Neural crest cell (in vitro differentiated cells): ENCODE measurements around the gene TMEM47. TPM values are rescaled to one million over a fixed set of nuclear protein-coding genes. Genes with fewer than 3 reads are reported as not detected.

ENCODE experiments used
- DNase-seq: peaks from one replicate; pipeline ENCODE4 v3.0.0; 2021; ENCODE audit warnings: low read depth, mixed read lengths, low spot score
- H3K27ac Mint-ChIP-seq: one replicate; pipeline ENCODE4 v1.8.0; 2021; ENCODE audit warnings: mild to moderate bottlenecking, mixed read lengths; ENCODE audit not compliant: unreplicated experiment
- H3K27me3 Mint-ChIP-seq: 2 replicates; pipeline ENCODE4 v1.8.0; 2021; ENCODE audit warnings: low read depth, mild to moderate bottlenecking, mixed read lengths
- H3K36me3 Mint-ChIP-seq: 2 replicates; pipeline ENCODE4 v1.8.0; 2021; ENCODE audit warnings: low read depth, mild to moderate bottlenecking, mixed read lengths
- H3K4me1 Mint-ChIP-seq: 2 replicates; pipeline ENCODE4 v1.8.0; 2021; ENCODE audit warnings: mixed read lengths
- H3K4me3 Mint-ChIP-seq: one replicate; pipeline ENCODE4 v1.8.0; 2021; ENCODE audit warnings: mild to moderate bottlenecking, mixed read lengths
- H3K9me3 Mint-ChIP-seq: 2 replicates; pipeline ENCODE4 v1.8.0; 2021; ENCODE audit warnings: mixed read lengths
- total RNA-seq: library from RNA; stranded (reverse); gene quantifications from 2 replicates; pipeline ENCODE4 v1.2.1, GENCODE V29; 2021
- TF ChIP-seq, protein P1 (sequence below): fragments of 200-600 bp; sonication (generic); conservative IDR thresholded peaks from 2 replicates; pipeline ENCODE4 v1.5.0; 2021; ENCODE audit warnings: antibody characterized with exemption, mild to moderate bottlenecking

TMEM47 gene
- total RNA-seq, 1 donor from 2014 or later = 45.4 TPM

DNA sequence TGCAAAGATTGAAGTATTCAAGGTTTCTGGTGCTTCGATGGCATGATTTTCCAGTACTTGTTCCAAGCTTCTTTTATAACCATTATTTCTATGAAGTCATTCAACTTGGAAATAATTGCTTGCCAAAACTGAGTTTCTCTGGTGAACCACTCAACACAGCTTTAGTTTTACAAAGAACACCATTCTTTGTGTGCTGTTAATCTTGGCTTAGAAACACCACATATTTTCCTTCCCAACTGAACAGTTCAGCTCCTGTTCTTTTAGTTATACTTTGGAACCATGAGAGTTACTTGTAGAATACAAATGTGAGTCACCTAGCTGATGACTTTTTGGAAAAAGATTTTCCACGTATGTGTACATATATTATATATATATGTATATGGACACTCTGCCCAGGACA lies 32.7 kb downstream of the TMEM47 start:
- H3K4me1 Mint-ChIP-seq = peaks cover 22% of the 10 kb centered on the region
- H3K4me3 Mint-ChIP-seq = no peak overlapping the region
- no peaks in the 10 kb centered on the region for H3K36me3 Mint-ChIP-seq
- no peaks in the 10 kb centered on the region for H3K27me3 Mint-ChIP-seq
- DNase-seq = no peak
- H3K27ac Mint-ChIP-seq = no peak overlapping the region
- no peaks in the 10 kb centered on the region for H3K9me3 Mint-ChIP-seq
- TF ChIP-seq, protein P1, sequence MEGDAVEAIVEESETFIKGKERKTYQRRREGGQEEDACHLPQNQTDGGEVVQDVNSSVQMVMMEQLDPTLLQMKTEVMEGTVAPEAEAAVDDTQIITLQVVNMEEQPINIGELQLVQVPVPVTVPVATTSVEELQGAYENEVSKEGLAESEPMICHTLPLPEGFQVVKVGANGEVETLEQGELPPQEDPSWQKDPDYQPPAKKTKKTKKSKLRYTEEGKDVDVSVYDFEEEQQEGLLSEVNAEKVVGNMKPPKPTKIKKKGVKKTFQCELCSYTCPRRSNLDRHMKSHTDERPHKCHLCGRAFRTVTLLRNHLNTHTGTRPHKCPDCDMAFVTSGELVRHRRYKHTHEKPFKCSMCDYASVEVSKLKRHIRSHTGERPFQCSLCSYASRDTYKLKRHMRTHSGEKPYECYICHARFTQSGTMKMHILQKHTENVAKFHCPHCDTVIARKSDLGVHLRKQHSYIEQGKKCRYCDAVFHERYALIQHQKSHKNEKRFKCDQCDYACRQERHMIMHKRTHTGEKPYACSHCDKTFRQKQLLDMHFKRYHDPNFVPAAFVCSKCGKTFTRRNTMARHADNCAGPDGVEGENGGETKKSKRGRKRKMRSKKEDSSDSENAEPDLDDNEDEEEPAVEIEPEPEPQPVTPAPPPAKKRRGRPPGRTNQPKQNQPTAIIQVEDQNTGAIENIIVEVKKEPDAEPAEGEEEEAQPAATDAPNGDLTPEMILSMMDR = no peak

DNA sequence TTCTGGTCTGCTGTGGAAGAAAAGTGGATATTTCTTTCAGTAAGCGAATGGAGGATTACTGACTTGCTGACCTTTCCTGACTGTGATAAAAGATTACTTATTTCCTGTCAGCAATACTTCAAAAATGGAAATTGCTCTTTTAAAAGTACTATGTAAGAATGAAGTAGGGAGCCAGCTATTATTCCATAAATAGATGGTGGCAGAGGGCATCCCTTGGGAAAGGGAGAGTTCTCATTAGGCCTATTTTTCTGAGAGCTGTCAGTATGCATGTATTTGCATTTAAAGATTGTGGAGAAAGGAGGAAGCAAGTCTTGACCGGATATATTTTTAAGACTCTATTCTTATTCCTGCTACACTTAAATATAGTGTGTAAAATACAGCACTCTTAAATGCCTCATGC lies 37.2 kb downstream of the TMEM47 start:
- H3K9me3 Mint-ChIP-seq = peaks cover 6% of the 10 kb centered on the region
- peaks cover 25% of the 10 kb centered on the region for H3K4me1 Mint-ChIP-seq
- no peak overlapping the region for H3K4me3 Mint-ChIP-seq
- TF ChIP-seq, protein P1 = no peak
- H3K36me3 Mint-ChIP-seq = peaks cover 7% of the 10 kb centered on the region
- DNase-seq = no peak
- H3K27me3 Mint-ChIP-seq = no peaks in the 10 kb centered on the region
- H3K27ac Mint-ChIP-seq = no peak overlapping the region

DNA sequence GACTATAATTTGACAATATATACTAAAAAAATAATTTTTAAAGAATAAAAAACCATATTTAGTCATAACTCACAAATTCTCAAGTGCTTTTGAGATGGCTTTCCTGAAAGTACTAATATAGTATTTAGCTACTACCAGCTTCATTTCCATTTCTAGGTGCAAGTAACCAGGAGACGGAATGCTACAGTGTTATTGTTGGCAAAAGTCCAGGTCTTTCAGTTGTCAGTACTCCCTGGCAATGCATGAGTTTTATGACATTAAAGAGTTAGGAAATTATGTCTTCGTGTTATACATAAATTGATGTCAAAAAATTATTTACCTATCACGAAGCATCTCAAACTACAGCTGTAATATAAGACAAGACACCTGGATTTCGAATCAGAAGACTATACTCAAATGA lies 45.0 kb downstream of the TMEM47 start:
- Mint-ChIP-seq H3K36me3 (peaks cover 13% of the 10 kb centered on the region), H3K4me1 (no peaks in the 10 kb centered on the region), H3K9me3 (peaks cover 21% of the 10 kb centered on the region), H3K4me3 (no peak overlapping the region), H3K27me3 (no peaks in the 10 kb centered on the region), H3K27ac (no peak overlapping the region)
- no peak for DNase-seq
- TF ChIP-seq, protein P1 = no peak

DNA sequence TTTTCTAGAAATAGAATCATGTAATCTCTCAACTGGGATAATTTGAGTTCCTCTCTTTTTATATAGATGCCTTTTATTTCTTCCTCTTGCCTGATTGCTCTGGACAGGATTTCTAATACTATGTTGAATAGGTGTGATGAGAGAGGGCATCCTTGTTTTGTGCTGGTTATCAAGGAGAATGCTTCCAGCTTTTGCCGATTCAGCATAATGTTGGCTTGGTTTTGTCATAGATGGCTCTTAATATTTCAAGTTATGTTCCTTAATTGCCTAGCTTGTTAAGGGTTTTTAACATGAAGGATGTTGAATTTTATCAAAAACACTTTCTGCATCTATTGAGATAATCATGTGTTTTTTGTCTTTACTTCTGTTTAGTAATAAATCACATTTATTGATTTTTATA lies 58.7 kb downstream of the TMEM47 start:
- H3K27ac Mint-ChIP-seq = no peak overlapping the region
- H3K4me1 Mint-ChIP-seq = no peaks in the 10 kb centered on the region
- DNase-seq = no peak
- H3K9me3 Mint-ChIP-seq = peaks cover 5% of the 10 kb centered on the region
- no peaks in the 10 kb centered on the region for H3K27me3 Mint-ChIP-seq
- H3K4me3 Mint-ChIP-seq = no peak overlapping the region
- H3K36me3 Mint-ChIP-seq = peaks cover 6% of the 10 kb centered on the region
- TF ChIP-seq, protein P1 = no peak

DNA sequence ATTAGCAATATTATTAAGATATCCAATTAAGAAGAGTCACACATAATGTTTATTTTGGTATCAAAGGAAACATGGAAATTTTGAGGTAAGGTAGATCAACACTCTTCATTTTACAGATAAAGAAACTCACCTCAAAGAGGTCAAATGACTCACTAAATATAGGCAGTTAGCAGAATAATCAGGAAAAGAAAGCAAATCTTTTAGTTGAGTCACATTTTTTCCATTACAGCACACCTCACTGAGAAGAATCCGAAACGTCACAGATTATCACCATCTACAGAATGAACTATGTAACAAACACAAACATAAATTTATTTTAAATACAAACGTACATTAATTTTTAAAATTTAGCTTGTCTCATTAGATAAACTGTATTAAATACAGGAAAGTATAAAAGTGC lies 70.1 kb downstream of the TMEM47 start:
- H3K36me3 Mint-ChIP-seq = no peaks in the 10 kb centered on the region
- no peaks in the 10 kb centered on the region for H3K27me3 Mint-ChIP-seq
- peaks cover 15% of the 10 kb centered on the region for H3K4me1 Mint-ChIP-seq
- TF ChIP-seq, protein P1 = no peak
- peaks cover 5% of the 10 kb centered on the region for H3K9me3 Mint-ChIP-seq
- DNase-seq = no peak
- no peak overlapping the region for H3K4me3 Mint-ChIP-seq
- H3K27ac Mint-ChIP-seq = no peak overlapping the region
